ENCODE results near the gene ADAM8. TPM values are rescaled to one million over a fixed set of nuclear protein-coding genes. Genes with fewer than 3 reads are reported as not detected.

The ADAM8 gene
- polyA plus RNA-seq, 1 donor (not counting 4 experiments of a cell fraction or from before 2014, with no cell fraction given) = 42.0 TPM

DNA sequence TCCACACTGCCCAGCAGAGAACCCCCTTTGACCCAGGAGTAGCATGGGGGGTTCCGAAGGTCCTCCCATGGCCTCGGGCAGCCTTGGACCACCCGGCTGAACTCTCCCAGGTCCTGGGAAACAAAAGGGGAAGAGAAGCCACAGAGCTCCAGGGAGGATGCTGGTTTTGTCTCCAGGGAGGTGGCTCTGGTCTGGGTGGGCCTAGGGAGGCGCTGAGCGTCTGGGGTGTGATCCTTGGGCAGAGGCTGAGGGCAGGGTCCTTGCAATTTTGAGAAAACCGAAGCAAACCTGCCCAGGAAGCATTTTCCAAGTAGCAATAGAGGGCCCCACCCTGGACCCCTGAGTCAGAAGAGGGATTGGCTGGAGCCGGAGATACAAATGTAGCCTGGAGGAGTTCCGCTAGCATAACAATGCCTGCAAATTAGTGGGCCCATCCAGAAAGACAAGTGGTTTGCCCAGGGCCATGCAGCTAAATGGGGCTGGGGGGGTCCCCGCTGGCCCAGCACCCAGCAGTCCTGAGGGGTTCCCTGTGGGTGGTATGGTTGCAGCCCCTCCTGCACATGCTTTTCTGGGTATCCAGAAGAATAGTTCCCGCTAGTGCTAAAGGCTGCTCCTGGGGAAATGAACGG, 44.6 kb downstream of the ADAM8 start:
- Histone ChIP-seq H2AFZ (ENCODE audit: control insufficient read depth, low read length) (no peak overlapping the region), H3K27me3 (ENCODE audit: control insufficient read depth, extremely low read depth, insufficient read depth, low read length) (peaks cover 81% of the 10 kb centered on the region), H3K27ac (ENCODE audit: control insufficient read depth, insufficient read depth, low read length) (no peak overlapping the region), H3K4me1 (ENCODE audit: control insufficient read depth, extremely low read depth, insufficient read depth, low read length) (no peaks in the 10 kb centered on the region), H3K9me1 (ENCODE audit: control insufficient read depth, extremely low read depth, insufficient read depth, low read length) (no peaks in the 10 kb centered on the region), H4K20me1 (ENCODE audit: control insufficient read depth, extremely low read depth, insufficient read depth, low read length) (no peaks in the 10 kb centered on the region), H3K9me3 (ENCODE audit: control insufficient read depth, low read depth, low read length) (no peaks in the 10 kb centered on the region), H3K4me2 (ENCODE audit: control insufficient read depth, extremely low read depth, insufficient read depth, low read depth, low read length) (no peak overlapping the region), H3K9ac (ENCODE audit: control insufficient read depth, extremely low read depth, insufficient read depth, low read length) (no peak overlapping the region), H3K79me2 (ENCODE audit: control insufficient read depth, insufficient read depth, low read length) (no peaks in the 10 kb centered on the region), H3K36me3 (ENCODE audit: control insufficient read depth in 2 of 2, extremely low read depth in 1 of 2, insufficient read depth in 2 of 2, low read length in 2 of 2) (no peaks in the 10 kb centered on the region), H3K4me3 (ENCODE audit: control insufficient read depth in 2 of 3, extremely low read depth in 1 of 3, insufficient read depth in 2 of 3, low read depth in 1 of 3, low read length in 3 of 3) (no peak overlapping the region)
- dilution Hi-C loops (cut with MboI; ENCODE audit: extremely low pct_ligation_motif_present, low sequenced_read_pairs) = no loop called here
- FAIRE-seq = no peak
- TF ChIP-seq, protein P1, sequence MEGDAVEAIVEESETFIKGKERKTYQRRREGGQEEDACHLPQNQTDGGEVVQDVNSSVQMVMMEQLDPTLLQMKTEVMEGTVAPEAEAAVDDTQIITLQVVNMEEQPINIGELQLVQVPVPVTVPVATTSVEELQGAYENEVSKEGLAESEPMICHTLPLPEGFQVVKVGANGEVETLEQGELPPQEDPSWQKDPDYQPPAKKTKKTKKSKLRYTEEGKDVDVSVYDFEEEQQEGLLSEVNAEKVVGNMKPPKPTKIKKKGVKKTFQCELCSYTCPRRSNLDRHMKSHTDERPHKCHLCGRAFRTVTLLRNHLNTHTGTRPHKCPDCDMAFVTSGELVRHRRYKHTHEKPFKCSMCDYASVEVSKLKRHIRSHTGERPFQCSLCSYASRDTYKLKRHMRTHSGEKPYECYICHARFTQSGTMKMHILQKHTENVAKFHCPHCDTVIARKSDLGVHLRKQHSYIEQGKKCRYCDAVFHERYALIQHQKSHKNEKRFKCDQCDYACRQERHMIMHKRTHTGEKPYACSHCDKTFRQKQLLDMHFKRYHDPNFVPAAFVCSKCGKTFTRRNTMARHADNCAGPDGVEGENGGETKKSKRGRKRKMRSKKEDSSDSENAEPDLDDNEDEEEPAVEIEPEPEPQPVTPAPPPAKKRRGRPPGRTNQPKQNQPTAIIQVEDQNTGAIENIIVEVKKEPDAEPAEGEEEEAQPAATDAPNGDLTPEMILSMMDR (optimal IDR thresholded peaks at IDR 0.05 in 1 of 3, IDR thresholded peaks at IDR 0.05 in 1 of 3, conservative IDR thresholded peaks at IDR 0.05 in 1 of 3; ENCODE audit: extremely low read depth in 1 of 3, insufficient read depth in 2 of 3, low read length in 3 of 3) = no peak
- no peak for TF ChIP-seq EZH2 (IDR thresholded peaks at IDR 0.05; ENCODE audit: low read length)
- DNase-seq (ENCODE audit: low read depth, low spot score) = no peak

DNA sequence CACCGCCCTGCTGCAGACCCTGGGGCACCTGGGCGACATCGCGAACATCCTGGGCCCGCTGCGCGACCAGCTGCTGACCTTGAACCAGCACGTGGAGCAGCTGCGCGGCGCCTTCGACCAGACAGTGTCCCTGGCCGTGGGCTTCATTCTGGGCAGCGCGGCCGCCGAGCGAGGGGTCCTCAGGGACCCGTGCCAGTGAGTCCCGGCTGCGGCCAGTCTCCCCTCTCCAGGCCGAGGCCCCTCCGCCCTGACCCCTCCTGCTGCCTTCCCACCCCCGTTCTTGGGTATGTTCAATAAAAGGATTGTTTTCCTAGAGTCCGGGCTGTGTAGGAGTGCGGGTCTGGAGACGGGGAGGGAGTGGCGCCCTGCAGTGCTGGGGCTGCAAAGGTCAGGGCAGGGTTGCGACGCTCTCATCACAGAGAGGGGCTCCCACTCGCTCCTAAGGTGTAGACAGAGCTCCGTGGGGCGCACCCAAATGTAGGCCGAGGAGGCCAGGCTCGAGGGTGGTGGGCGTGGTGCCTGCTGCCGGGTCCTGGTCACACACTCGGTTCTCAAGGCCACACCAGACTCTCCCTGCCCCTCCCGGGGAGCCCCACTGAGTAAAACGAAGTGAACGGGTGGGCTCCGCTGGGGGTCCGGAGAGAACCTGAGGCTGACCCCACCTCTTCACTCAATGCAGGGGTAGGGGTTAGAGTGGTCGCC, 45.3 kb downstream of the ADAM8 start:
- Histone ChIP-seq H3K79me2 (ENCODE audit: control insufficient read depth, insufficient read depth, low read length) (no peaks in the 10 kb centered on the region), H3K4me1 (ENCODE audit: control insufficient read depth, extremely low read depth, insufficient read depth, low read length) (no peaks in the 10 kb centered on the region), H3K36me3 (ENCODE audit: control insufficient read depth in 2 of 2, extremely low read depth in 1 of 2, insufficient read depth in 2 of 2, low read length in 2 of 2) (no peaks in the 10 kb centered on the region), H3K27ac (ENCODE audit: control insufficient read depth, insufficient read depth, low read length) (no peak overlapping the region), H4K20me1 (ENCODE audit: control insufficient read depth, extremely low read depth, insufficient read depth, low read length) (no peaks in the 10 kb centered on the region), H3K4me2 (ENCODE audit: control insufficient read depth, extremely low read depth, insufficient read depth, low read depth, low read length) (no peak overlapping the region), H2AFZ (ENCODE audit: control insufficient read depth, low read length) (no peak overlapping the region), H3K9ac (ENCODE audit: control insufficient read depth, extremely low read depth, insufficient read depth, low read length) (no peak overlapping the region), H3K27me3 (ENCODE audit: control insufficient read depth, extremely low read depth, insufficient read depth, low read length) (peaks cover 79% of the 10 kb centered on the region), H3K4me3 (ENCODE audit: control insufficient read depth in 2 of 3, extremely low read depth in 1 of 3, insufficient read depth in 2 of 3, low read depth in 1 of 3, low read length in 3 of 3) (no peak overlapping the region), H3K9me3 (ENCODE audit: control insufficient read depth, low read depth, low read length) (no peaks in the 10 kb centered on the region), H3K9me1 (ENCODE audit: control insufficient read depth, extremely low read depth, insufficient read depth, low read length) (no peaks in the 10 kb centered on the region)
- dilution Hi-C loops (cut with MboI; ENCODE audit: extremely low pct_ligation_motif_present, low sequenced_read_pairs) = no loop called here
- no peak for DNase-seq (ENCODE audit: low read depth, low spot score)
- FAIRE-seq = no peak
- peak; percentile 58 for TF ChIP-seq EZH2 (IDR thresholded peaks at IDR 0.05; ENCODE audit: low read length)
- TF ChIP-seq, protein P1 (optimal IDR thresholded peaks at IDR 0.05 in 1 of 3, IDR thresholded peaks at IDR 0.05 in 1 of 3, conservative IDR thresholded peaks at IDR 0.05 in 1 of 3; ENCODE audit: extremely low read depth in 1 of 3, insufficient read depth in 2 of 3, low read length in 3 of 3) = no peak

Measured in keratinocyte (primary cell).